Mesendoderm (in vitro differentiated cells): Measurements from ENCODE around the gene SPOCK1.

Experiments
- DNase-seq: peaks from one replicate; pipeline ENCODE4 v3.0.0; 2013
- H2AK5ac ChIP-seq: 2 replicates; pipeline ENCODE4 v1.6.1; 2013; ENCODE audit warnings: low read length, inconsistent platforms
- H2BK120ac ChIP-seq: 2 replicates; pipeline ENCODE4 v1.6.1; 2013; ENCODE audit warnings: low read depth, mild to moderate bottlenecking, low read length, moderate library complexity, mixed read lengths
- H2BK15ac ChIP-seq: replicated peaks from 2 replicates; pipeline ENCODE4 v1.6.1; 2013; ENCODE audit warnings: low read depth, mild to moderate bottlenecking, moderate library complexity
- H2BK5ac ChIP-seq: 2 replicates; pipeline ENCODE4 v1.6.1; 2013; ENCODE audit warnings: low read length, inconsistent platforms
- H3K18ac ChIP-seq: 2 replicates; pipeline ENCODE4 v1.6.1; 2013; ENCODE audit warnings: mild to moderate bottlenecking, low read length, mixed read lengths
- H3K23ac ChIP-seq: one replicate; pipeline ENCODE4 v1.6.1; 2013; ENCODE audit warnings: low read length
- H3K27ac ChIP-seq: 2 replicates; pipeline ENCODE4 v1.5.1; 2013; ENCODE audit warnings: low read depth, mild to moderate bottlenecking, inconsistent platforms, low read length, moderate library complexity
- H3K27me3 ChIP-seq: 2 replicates; pipeline ENCODE4 v1.6.1; 2013; ENCODE audit warnings: low read length, control low read depth, mild to moderate bottlenecking, inconsistent platforms; ENCODE audit not compliant: insufficient read depth, poor library complexity
- H3K36me3 ChIP-seq: 2 replicates; pipeline ENCODE4 v1.6.1; 2013; ENCODE audit warnings: low read length, inconsistent platforms; ENCODE audit not compliant: control insufficient read depth, insufficient read depth
- H3K4ac ChIP-seq: one replicate; pipeline ENCODE4 v1.6.1; 2013; ENCODE audit warnings: low read depth, mild to moderate bottlenecking, low read length, moderate library complexity
- H3K4me1 ChIP-seq: 2 replicates; pipeline ENCODE4 v1.6.1; 2013; ENCODE audit warnings: low read depth, low read length, inconsistent platforms; ENCODE audit not compliant: control insufficient read depth
- H3K4me2 ChIP-seq: 2 replicates; pipeline ENCODE4 v1.6.1; 2013; ENCODE audit warnings: low read length
- H3K4me3 ChIP-seq: 2 replicates; pipeline ENCODE4 v1.5.1; 2013; ENCODE audit warnings: mild to moderate bottlenecking, low read length
- H3K56ac ChIP-seq: one replicate; pipeline ENCODE4 v1.6.1; 2013; ENCODE audit warnings: low read length
- H3K79me1 ChIP-seq: 2 replicates; pipeline ENCODE4 v1.6.1; 2013; ENCODE audit warnings: low read length, inconsistent platforms
- H3K79me2 ChIP-seq: 2 replicates; pipeline ENCODE4 v1.6.1; 2013; ENCODE audit warnings: mild to moderate bottlenecking, low read length; ENCODE audit not compliant: control insufficient read depth, insufficient read depth
- H3K9ac ChIP-seq: 2 replicates; pipeline ENCODE4 v1.6.1; 2013; ENCODE audit warnings: low read length, inconsistent platforms
- H4K5ac ChIP-seq: one replicate; pipeline ENCODE4 v1.6.1; 2013; ENCODE audit warnings: low read length
- H4K8ac ChIP-seq: one replicate; pipeline ENCODE4 v1.6.1; 2013; ENCODE audit warnings: low read depth, mild to moderate bottlenecking, control low read depth, low read length, moderate library complexity
- WGBS: extraction: QIAGEN DNeasy Blood & Tissue Kit; methylation state at CpG from one replicate; pipeline ENCODE4 v1.1.7; 2013; ENCODE audit warnings: low lambda C conversion rate, missing lambda C conversion rate; ENCODE audit not compliant: insufficient coverage; ENCODE audit errors: extremely low coverage; 5-methylcytosine and 5-hydroxymethylcytosine counted together

The SPOCK1 gene

GRCh38 chr5:137199201-137199600, 299.9 kb downstream of the SPOCK1 start:
- Histone ChIP-seq H4K5ac (no peak overlapping the region), H4K8ac (no peak overlapping the region), H3K4ac (no peak overlapping the region), H2BK15ac (no peak overlapping the region), H3K4me2 (no peak overlapping the region), H2BK5ac (no peak overlapping the region), H3K36me3 (no peaks in the 10 kb centered on the region), H2BK120ac (no peak overlapping the region), H3K4me3 (no peak overlapping the region), H3K79me1 (no peaks in the 10 kb centered on the region), H3K27me3 (no peaks in the 10 kb centered on the region), H3K18ac (no peak overlapping the region), H3K27ac (no peak overlapping the region), H3K9ac (no peak overlapping the region), H3K4me1 (peaks cover 6% of the 10 kb centered on the region), H2AK5ac (no peak overlapping the region), H3K56ac (no peak overlapping the region), H3K23ac (no peak overlapping the region), H3K79me2 (no peaks in the 10 kb centered on the region)
- DNase-seq: no peak
- no CpG with 5 or more reads among the region's 6 CpGs for WGBS

- H3K36me3 ChIP-seq: no peaks in the 10 kb centered on the region
- H3K23ac ChIP-seq: no peak overlapping the region
- H3K56ac ChIP-seq: no peak overlapping the region
- H3K27ac ChIP-seq: no peak overlapping the region
- H3K79me1 ChIP-seq: no peaks in the 10 kb centered on the region
- H2BK120ac ChIP-seq: no peak overlapping the region
- no peaks in the 10 kb centered on the region for H3K4me1 ChIP-seq
- no peak overlapping the region for H2BK15ac ChIP-seq
- no peak for DNase-seq
- H2BK5ac ChIP-seq: no peak overlapping the region
- H3K27me3 ChIP-seq: no peaks in the 10 kb centered on the region
- no peak overlapping the region for H4K8ac ChIP-seq
- H2AK5ac ChIP-seq: no peak overlapping the region
- H3K9ac ChIP-seq: no peak overlapping the region
- no peak overlapping the region for H3K4me2 ChIP-seq
- no peak overlapping the region for H3K4ac ChIP-seq
- WGBS: no CpG with 5 or more reads among the region's 2 CpGs
- H4K5ac ChIP-seq: no peak overlapping the region
- H3K79me2 ChIP-seq: no peaks in the 10 kb centered on the region
- no peak overlapping the region for H3K18ac ChIP-seq
- H3K4me3 ChIP-seq: no peak overlapping the region
Observed at GRCh38 chr5:137195483-137195882, 303.6 kb downstream of the SPOCK1 start.

- H2BK120ac ChIP-seq: no peak overlapping the region
- H3K36me3 ChIP-seq: no peaks in the 10 kb centered on the region
- H3K4ac ChIP-seq: no peak overlapping the region
- H3K4me2 ChIP-seq: no peak overlapping the region
- H3K23ac ChIP-seq: no peak overlapping the region
- no peaks in the 10 kb centered on the region for H3K4me1 ChIP-seq
- no peak overlapping the region for H3K9ac ChIP-seq
- H2BK5ac ChIP-seq: no peak overlapping the region
- no peak overlapping the region for H3K18ac ChIP-seq
- no peak overlapping the region for H2AK5ac ChIP-seq
- H3K27ac ChIP-seq: no peak overlapping the region
- H3K56ac ChIP-seq: no peak overlapping the region
- no peak overlapping the region for H2BK15ac ChIP-seq
- H4K5ac ChIP-seq: no peak overlapping the region
- H3K79me1 ChIP-seq: no peaks in the 10 kb centered on the region
- no CpG with 5 or more reads among the region's 8 CpGs for WGBS
- H4K8ac ChIP-seq: no peak overlapping the region
- no peaks in the 10 kb centered on the region for H3K79me2 ChIP-seq
- no peak for DNase-seq
- H3K27me3 ChIP-seq: no peaks in the 10 kb centered on the region
- no peak overlapping the region for H3K4me3 ChIP-seq
Observed at GRCh38 chr5:137194300-137194699, 304.8 kb downstream of the SPOCK1 start.

GRCh38 chr5:137192293-137192743, 306.8 kb downstream of the SPOCK1 start:
- no peak overlapping the region for H3K4me2 ChIP-seq
- H3K79me2 ChIP-seq: no peaks in the 10 kb centered on the region
- H3K23ac ChIP-seq: no peak overlapping the region
- no peak overlapping the region for H2BK120ac ChIP-seq
- no peak for DNase-seq
- H3K27me3 ChIP-seq: no peaks in the 10 kb centered on the region
- H4K5ac ChIP-seq: no peak overlapping the region
- no peak overlapping the region for H2AK5ac ChIP-seq
- H3K4me3 ChIP-seq: no peak overlapping the region
- no peak overlapping the region for H4K8ac ChIP-seq
- no peaks in the 10 kb centered on the region for H3K36me3 ChIP-seq
- no peak overlapping the region for H3K4ac ChIP-seq
- H3K18ac ChIP-seq: no peak overlapping the region
- no peaks in the 10 kb centered on the region for H3K4me1 ChIP-seq
- H3K56ac ChIP-seq: no peak overlapping the region
- WGBS: no CpG with 5 or more reads among the region's 3 CpGs
- no peak overlapping the region for H3K27ac ChIP-seq
- no peak overlapping the region for H3K9ac ChIP-seq
- no peak overlapping the region for H2BK15ac ChIP-seq
- no peaks in the 10 kb centered on the region for H3K79me1 ChIP-seq
- H2BK5ac ChIP-seq: no peak overlapping the region

GRCh38 chr5:137191179-137191578, 307.9 kb downstream of the SPOCK1 start:
- no peak overlapping the region for H3K4me3 ChIP-seq
- H3K27ac ChIP-seq: no peak overlapping the region

GRCh38 chr5:137190441-137190840, 308.7 kb downstream of the SPOCK1 start:
- Histone ChIP-seq H3K27ac (no peak overlapping the region), H4K8ac (no peak overlapping the region), H3K36me3 (no peaks in the 10 kb centered on the region), H3K18ac (no peak overlapping the region), H4K5ac (no peak overlapping the region), H2BK5ac (no peak overlapping the region), H2BK15ac (no peak overlapping the region), H3K4me1 (no peaks in the 10 kb centered on the region), H2BK120ac (no peak overlapping the region), H3K79me2 (no peaks in the 10 kb centered on the region), H3K9ac (no peak overlapping the region), H3K27me3 (no peaks in the 10 kb centered on the region), H3K79me1 (no peaks in the 10 kb centered on the region), H3K56ac (no peak overlapping the region), H2AK5ac (no peak overlapping the region), H3K4me3 (no peak overlapping the region), H3K23ac (no peak overlapping the region), H3K4me2 (no peak overlapping the region), H3K4ac (no peak overlapping the region)
- DNase-seq: no peak

More at GRCh38 chr5:137191179-137191578, 307.9 kb downstream of the SPOCK1 start:
- H3K4me1 ChIP-seq: no peaks in the 10 kb centered on the region
- DNase-seq: no peak
- H3K56ac ChIP-seq: no peak overlapping the region
- H2BK120ac ChIP-seq: no peak overlapping the region
- no peaks in the 10 kb centered on the region for H3K79me2 ChIP-seq
- H4K8ac ChIP-seq: no peak overlapping the region
- no peak overlapping the region for H3K23ac ChIP-seq
- H2BK5ac ChIP-seq: no peak overlapping the region
- no peak overlapping the region for H3K9ac ChIP-seq
- no CpG with 5 or more reads among the region's 2 CpGs for WGBS
- H2BK15ac ChIP-seq: no peak overlapping the region
- no peak overlapping the region for H4K5ac ChIP-seq
- no peak overlapping the region for H2AK5ac ChIP-seq
- no peaks in the 10 kb centered on the region for H3K79me1 ChIP-seq
- H3K4ac ChIP-seq: no peak overlapping the region
- no peak overlapping the region for H3K18ac ChIP-seq
- H3K4me2 ChIP-seq: no peak overlapping the region
- H3K36me3 ChIP-seq: no peaks in the 10 kb centered on the region
- H3K27me3 ChIP-seq: no peaks in the 10 kb centered on the region
